Vagina (tissue), 2 donors: ENCODE measurements around the gene PRDM15.

ENCODE experiments used
- CTCF ChIP-seq, 3 experiments: fragments of 450-650 bp in 2 of 3; fragments of 200-600 bp in 1 of 3; sonication (generic) in 1 of 3; IDR thresholded peaks; one replicate each; pipeline ENCODE4 v1.5.1; 2017 to 2019; ENCODE audit warnings: antibody characterized with exemption in 3 of 3, mild to moderate bottlenecking in 2 of 3, moderate library complexity in 2 of 3
- POLR2AphosphoS5 ChIP-seq, 2 donors: sonication (generic); formaldehyde crosslinking; IDR thresholded peaks; one replicate each; pipeline ENCODE4 v1.9.0; 2017; ENCODE audit warnings: antibody characterized with exemption in 2 of 2, mild to moderate bottlenecking in 2 of 2, low read depth in 1 of 2; ENCODE audit not compliant: insufficient read depth in 1 of 2

GRCh38 chr21:41861255-41861654 is 17.9 kb downstream of the PRDM15 start:
- no peak for TF ChIP-seq CTCF (IDR thresholded peaks at IDR 0.05)
- TF ChIP-seq POLR2AphosphoS5 (IDR thresholded peaks at IDR 0.05; ENCODE audit: insufficient read depth in 1 of 2, low read depth in 1 of 2) = no peak
